ENCODE measurements around the gene MBOAT1. TPM values are rescaled to one million over a fixed set of nuclear protein-coding genes. Genes with fewer than 3 reads are reported as not detected.

Gene MBOAT1
- total and polyA plus RNA-seq, 2 of the 13 experiments (the other 11 are each of a cell fraction or from before 2014, with no cell fraction given) = not detected

GRCh38 chr6:20211941-20212391 is 303 bp downstream of the MBOAT1 start (continued):
- TF ChIP-seq HMGXB4 (CRISPR knock-in tag; IDR thresholded peaks at IDR 0.05; ENCODE audit: borderline replicate concordance in 1 of 2, low read depth in 1 of 2) (0 out of 4 replicates have a peak, but pooled peaks of 1 of the 2 experiments have one; percentile 31), ZNF24 (IDR thresholded peaks at IDR 0.05) (no peak), ZNF609 (CRISPR knock-in tag; IDR thresholded peaks at IDR 0.05; ENCODE audit: borderline replicate concordance) (0 out of 2 replicates have a peak, but pooled peaks have one; percentile 9), MLXIP (CRISPR knock-in tag; IDR thresholded peaks at IDR 0.05; ENCODE audit: borderline replicate concordance) (no peak), ZNF879 (CRISPR knock-in tag; IDR thresholded peaks at IDR 0.05) (no peak), THYN1 (CRISPR knock-in tag; IDR thresholded peaks at IDR 0.05; ENCODE audit: borderline replicate concordance, low read depth) (no peak), RFX3 (CRISPR knock-in tag; IDR thresholded peaks at IDR 0.05) (no peak)

Measured in HepG2 (cell line).